ENCODE data around the gene BTBD9.

BTBD9 gene

GRCh38 chr6:38543022-38543421, 96.7 kb downstream of the BTBD9 start:
- Histone ChIP-seq H4K8ac (ENCODE audit: low read depth, low read length) (no peak overlapping the region), H3K27ac (ENCODE audit: low read depth, low read length) (no peak overlapping the region), H3K79me2 (ENCODE audit: control insufficient read depth, insufficient read depth, low read length) (no peaks in the 10 kb centered on the region), H3K27me3 (ENCODE audit: insufficient read depth, low read length, poor library complexity) (peaks cover 2% of the 10 kb centered on the region), H2AK5ac (ENCODE audit: low read length) (no peak overlapping the region), H2BK15ac (replicated peaks; ENCODE audit: low read depth) (no peak overlapping the region), H3K18ac (ENCODE audit: low read length) (no peak overlapping the region), H3K79me1 (ENCODE audit: low read length) (no peaks in the 10 kb centered on the region), H2BK5ac (ENCODE audit: low read length) (no peak overlapping the region), H3K9ac (ENCODE audit: low read length) (no peak overlapping the region), H3K36me3 (ENCODE audit: control insufficient read depth, insufficient read depth, low read length) (no peaks in the 10 kb centered on the region), H3K4me2 (ENCODE audit: low read length) (no peak overlapping the region), H2BK120ac (ENCODE audit: low read depth, low read length) (no peak overlapping the region), H3K23ac (ENCODE audit: low read length) (no peak overlapping the region), H3K4ac (ENCODE audit: low read depth, low read length) (no peak overlapping the region), H4K5ac (ENCODE audit: low read length) (no peak overlapping the region), H3K4me3 (ENCODE audit: low read length) (no peak overlapping the region), H3K56ac (ENCODE audit: low read length) (no peak overlapping the region), H3K4me1 (ENCODE audit: control insufficient read depth, low read depth, low read length) (no peaks in the 10 kb centered on the region)
- WGBS (ENCODE audit: extremely low coverage, insufficient coverage, low lambda C conversion rate), result 100% methylated on average over 1 of the region's 2 CpGs
- DNase-seq, result no peak

- Histone ChIP-seq H3K4me3 (ENCODE audit: low read length) (no peak overlapping the region), H3K27me3 (ENCODE audit: insufficient read depth, low read length, poor library complexity) (peaks cover 2% of the 10 kb centered on the region), H3K79me2 (ENCODE audit: control insufficient read depth, insufficient read depth, low read length) (no peaks in the 10 kb centered on the region), H3K18ac (ENCODE audit: low read length) (no peak overlapping the region), H2AK5ac (ENCODE audit: low read length) (no peak overlapping the region), H3K36me3 (ENCODE audit: control insufficient read depth, insufficient read depth, low read length) (no peaks in the 10 kb centered on the region), H2BK120ac (ENCODE audit: low read depth, low read length) (no peak overlapping the region), H2BK5ac (ENCODE audit: low read length) (no peak overlapping the region), H3K79me1 (ENCODE audit: low read length) (no peaks in the 10 kb centered on the region), H3K56ac (ENCODE audit: low read length) (no peak overlapping the region), H3K27ac (ENCODE audit: low read depth, low read length) (no peak overlapping the region), H3K23ac (ENCODE audit: low read length) (no peak overlapping the region), H3K4ac (ENCODE audit: low read depth, low read length) (no peak overlapping the region), H3K9ac (ENCODE audit: low read length) (no peak overlapping the region), H3K4me1 (ENCODE audit: control insufficient read depth, low read depth, low read length) (no peaks in the 10 kb centered on the region), H3K4me2 (ENCODE audit: low read length) (no peak overlapping the region), H4K8ac (ENCODE audit: low read depth, low read length) (no peak overlapping the region), H2BK15ac (replicated peaks; ENCODE audit: low read depth) (no peak overlapping the region), H4K5ac (ENCODE audit: low read length) (no peak overlapping the region)
- DNase-seq, result no peak
- WGBS (ENCODE audit: extremely low coverage, insufficient coverage, low lambda C conversion rate), result no CpG with 5 or more reads among the region's 2 CpGs
These were observed 97.7 kb downstream of the BTBD9 start for GRCh38 chr6:38542031-38542430.

- H3K79me1 ChIP-seq (ENCODE audit: low read length), result no peaks in the 10 kb centered on the region
- no peak overlapping the region for H3K4me3 ChIP-seq (ENCODE audit: low read length)
- H3K27me3 ChIP-seq (ENCODE audit: insufficient read depth, low read length, poor library complexity), result no peaks in the 10 kb centered on the region
- no peak overlapping the region for H3K27ac ChIP-seq (ENCODE audit: low read depth, low read length)
- H3K18ac ChIP-seq (ENCODE audit: low read length), result no peak overlapping the region
- H3K4me1 ChIP-seq (ENCODE audit: control insufficient read depth, low read depth, low read length), result no peaks in the 10 kb centered on the region
- H3K79me2 ChIP-seq (ENCODE audit: control insufficient read depth, insufficient read depth, low read length), result no peaks in the 10 kb centered on the region
- no peak overlapping the region for H2BK15ac ChIP-seq (replicated peaks; ENCODE audit: low read depth)
- no peaks in the 10 kb centered on the region for H3K36me3 ChIP-seq (ENCODE audit: control insufficient read depth, insufficient read depth, low read length)
- no peak overlapping the region for H3K4me2 ChIP-seq (ENCODE audit: low read length)
- no peak overlapping the region for H3K9ac ChIP-seq (ENCODE audit: low read length)
- no peak for DNase-seq
- H3K56ac ChIP-seq (ENCODE audit: low read length), result no peak overlapping the region
- H2BK120ac ChIP-seq (ENCODE audit: low read depth, low read length), result no peak overlapping the region
- H2BK5ac ChIP-seq (ENCODE audit: low read length), result no peak overlapping the region
- H3K4ac ChIP-seq (ENCODE audit: low read depth, low read length), result no peak overlapping the region
- no peak overlapping the region for H4K5ac ChIP-seq (ENCODE audit: low read length)
- H2AK5ac ChIP-seq (ENCODE audit: low read length), result no peak overlapping the region
- H3K23ac ChIP-seq (ENCODE audit: low read length), result no peak overlapping the region
- no peak overlapping the region for H4K8ac ChIP-seq (ENCODE audit: low read depth, low read length)
These were observed 106.7 kb downstream of the BTBD9 start for GRCh38 chr6:38533064-38533463.

- no CpG with 5 or more reads among the region's 3 CpGs for WGBS (ENCODE audit: extremely low coverage, insufficient coverage, low lambda C conversion rate)
- Histone ChIP-seq H2BK5ac (ENCODE audit: low read length) (no peak overlapping the region), H3K23ac (ENCODE audit: low read length) (no peak overlapping the region), H3K4me3 (ENCODE audit: low read length) (no peak overlapping the region), H4K5ac (ENCODE audit: low read length) (no peak overlapping the region), H2BK15ac (replicated peaks; ENCODE audit: low read depth) (no peak overlapping the region), H3K79me2 (ENCODE audit: control insufficient read depth, insufficient read depth, low read length) (no peaks in the 10 kb centered on the region), H3K56ac (ENCODE audit: low read length) (no peak overlapping the region), H2BK120ac (ENCODE audit: low read depth, low read length) (no peak overlapping the region), H3K9ac (ENCODE audit: low read length) (no peak overlapping the region), H3K18ac (ENCODE audit: low read length) (no peak overlapping the region), H3K4ac (ENCODE audit: low read depth, low read length) (no peak overlapping the region), H3K27ac (ENCODE audit: low read depth, low read length) (no peak overlapping the region), H4K8ac (ENCODE audit: low read depth, low read length) (no peak overlapping the region), H2AK5ac (ENCODE audit: low read length) (no peak overlapping the region), H3K79me1 (ENCODE audit: low read length) (no peaks in the 10 kb centered on the region), H3K4me2 (ENCODE audit: low read length) (no peak overlapping the region), H3K27me3 (ENCODE audit: insufficient read depth, low read length, poor library complexity) (no peaks in the 10 kb centered on the region), H3K4me1 (ENCODE audit: control insufficient read depth, low read depth, low read length) (no peaks in the 10 kb centered on the region), H3K36me3 (ENCODE audit: control insufficient read depth, insufficient read depth, low read length) (no peaks in the 10 kb centered on the region)
- no peak for DNase-seq
These were observed 108.6 kb downstream of the BTBD9 start for GRCh38 chr6:38531134-38531533.

GRCh38 chr6:38528196-38528965, 111.3 kb downstream of the BTBD9 start:
- H3K4me3 ChIP-seq (ENCODE audit: low read length), result no peak overlapping the region
- no peak overlapping the region for H4K8ac ChIP-seq (ENCODE audit: low read depth, low read length)
- DNase-seq, result no peak
- no peak overlapping the region for H3K4me2 ChIP-seq (ENCODE audit: low read length)
- H3K4ac ChIP-seq (ENCODE audit: low read depth, low read length), result no peak overlapping the region
- no peak overlapping the region for H2BK5ac ChIP-seq (ENCODE audit: low read length)
- no peaks in the 10 kb centered on the region for H3K4me1 ChIP-seq (ENCODE audit: control insufficient read depth, low read depth, low read length)
- H3K27ac ChIP-seq (ENCODE audit: low read depth, low read length), result no peak overlapping the region
- H4K5ac ChIP-seq (ENCODE audit: low read length), result no peak overlapping the region
- no peaks in the 10 kb centered on the region for H3K79me2 ChIP-seq (ENCODE audit: control insufficient read depth, insufficient read depth, low read length)
- no peak overlapping the region for H3K56ac ChIP-seq (ENCODE audit: low read length)
- no peaks in the 10 kb centered on the region for H3K27me3 ChIP-seq (ENCODE audit: insufficient read depth, low read length, poor library complexity)
- no peak overlapping the region for H3K23ac ChIP-seq (ENCODE audit: low read length)
- no peak overlapping the region for H2BK120ac ChIP-seq (ENCODE audit: low read depth, low read length)
- H3K9ac ChIP-seq (ENCODE audit: low read length), result no peak overlapping the region
- no peak overlapping the region for H2AK5ac ChIP-seq (ENCODE audit: low read length)
- no peak overlapping the region for H2BK15ac ChIP-seq (replicated peaks; ENCODE audit: low read depth)
- H3K36me3 ChIP-seq (ENCODE audit: control insufficient read depth, insufficient read depth, low read length), result no peaks in the 10 kb centered on the region
- no peak overlapping the region for H3K18ac ChIP-seq (ENCODE audit: low read length)
- no peaks in the 10 kb centered on the region for H3K79me1 ChIP-seq (ENCODE audit: low read length)
- no CpG with 5 or more reads among the region's 5 CpGs for WGBS (ENCODE audit: extremely low coverage, insufficient coverage, low lambda C conversion rate)

GRCh38 chr6:38527371-38527770, 112.4 kb downstream of the BTBD9 start:
- Histone ChIP-seq H4K8ac (ENCODE audit: low read depth, low read length) (no peak overlapping the region), H3K4me1 (ENCODE audit: control insufficient read depth, low read depth, low read length) (no peaks in the 10 kb centered on the region), H3K4ac (ENCODE audit: low read depth, low read length) (no peak overlapping the region), H3K79me2 (ENCODE audit: control insufficient read depth, insufficient read depth, low read length) (no peaks in the 10 kb centered on the region), H3K23ac (ENCODE audit: low read length) (no peak overlapping the region), H3K9ac (ENCODE audit: low read length) (no peak overlapping the region), H2BK5ac (ENCODE audit: low read length) (no peak overlapping the region), H3K27ac (ENCODE audit: low read depth, low read length) (no peak overlapping the region), H2AK5ac (ENCODE audit: low read length) (no peak overlapping the region), H3K36me3 (ENCODE audit: control insufficient read depth, insufficient read depth, low read length) (no peaks in the 10 kb centered on the region), H3K4me3 (ENCODE audit: low read length) (no peak overlapping the region), H3K4me2 (ENCODE audit: low read length) (no peak overlapping the region), H3K27me3 (ENCODE audit: insufficient read depth, low read length, poor library complexity) (no peaks in the 10 kb centered on the region), H4K5ac (ENCODE audit: low read length) (no peak overlapping the region), H3K56ac (ENCODE audit: low read length) (no peak overlapping the region), H2BK15ac (replicated peaks; ENCODE audit: low read depth) (no peak overlapping the region), H3K18ac (ENCODE audit: low read length) (no peak overlapping the region), H2BK120ac (ENCODE audit: low read depth, low read length) (no peak overlapping the region), H3K79me1 (ENCODE audit: low read length) (no peaks in the 10 kb centered on the region)
- WGBS (ENCODE audit: extremely low coverage, insufficient coverage, low lambda C conversion rate), result no CpG with 5 or more reads among the region's 1 CpG
- no peak for DNase-seq
